ENCODE results near the gene EXOC4.
"Not testable (repeated sequence)": the region's sequence is repeated elsewhere in the genome, so short reads cannot be mapped to it uniquely, and the experiment has no call there.

Gene EXOC4

GRCh38 chr7:133313575-133313974 lies 60.7 kb downstream of the EXOC4 start:
- no peak overlapping the region for H3K4me3 ChIP-seq (ENCODE audit: low read depth, low read length)

DNA sequence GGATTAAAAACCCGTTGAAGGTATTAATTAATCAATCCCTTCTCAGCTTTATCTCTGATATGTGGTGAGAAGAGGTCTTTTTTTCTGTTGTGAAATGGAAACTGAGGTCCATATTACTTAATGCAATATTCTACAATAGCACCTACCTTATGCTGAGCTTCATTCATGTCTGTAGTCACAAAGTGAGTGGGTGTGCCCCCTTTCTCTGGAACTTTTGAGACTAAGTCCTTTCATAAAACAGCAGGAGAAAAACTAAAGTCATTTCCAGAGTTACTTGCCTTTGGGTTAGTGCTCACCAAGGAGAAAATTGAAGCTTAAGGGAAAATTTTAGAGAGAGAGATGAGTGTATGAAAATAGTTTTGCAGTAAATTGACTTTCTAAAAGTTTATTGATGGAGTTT lies 61.2 kb downstream of the EXOC4 start:
- H3K4me3 ChIP-seq (ENCODE audit: low read depth, low read length): no peak overlapping the region

DNA sequence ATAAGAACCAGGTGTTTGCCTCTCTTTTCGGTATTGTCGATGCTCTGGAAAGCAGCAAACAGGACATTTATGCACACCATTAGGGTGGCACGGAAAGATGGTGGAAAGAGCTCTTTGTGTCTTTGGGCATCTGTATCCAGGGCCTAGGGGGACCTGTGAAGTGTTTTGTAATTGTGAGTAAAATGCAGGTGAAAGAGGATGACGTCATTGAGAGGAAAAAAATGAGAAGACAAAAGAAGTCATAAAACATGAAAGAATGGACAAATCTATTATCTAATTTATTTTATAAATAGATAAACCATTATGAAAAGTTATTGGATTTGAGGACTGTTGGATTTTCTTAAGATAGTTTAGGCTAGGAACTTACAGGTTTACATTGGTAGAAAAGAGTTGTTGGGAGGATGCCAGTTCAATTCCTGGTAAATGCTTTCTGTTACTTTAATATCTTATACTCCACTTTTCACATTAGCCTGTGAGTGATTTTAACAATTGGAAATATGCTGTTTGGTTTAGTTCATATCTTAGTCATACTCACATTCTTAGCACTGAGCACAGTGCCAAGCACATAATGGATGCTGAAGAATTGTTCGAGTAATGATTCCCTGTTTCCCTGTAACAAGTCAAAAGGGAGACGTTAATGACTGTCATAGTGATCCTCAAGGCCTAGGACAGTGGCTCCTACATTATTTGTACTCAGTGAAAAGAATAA lies 62.6 kb downstream of the EXOC4 start:
- no peak overlapping the region for H3K4me3 ChIP-seq (ENCODE audit: low read depth, low read length)

GRCh38 chr7:133319842-133320241 lies 67.0 kb downstream of the EXOC4 start:
- H3K4me3 ChIP-seq (ENCODE audit: low read depth, low read length): no peak overlapping the region

DNA sequence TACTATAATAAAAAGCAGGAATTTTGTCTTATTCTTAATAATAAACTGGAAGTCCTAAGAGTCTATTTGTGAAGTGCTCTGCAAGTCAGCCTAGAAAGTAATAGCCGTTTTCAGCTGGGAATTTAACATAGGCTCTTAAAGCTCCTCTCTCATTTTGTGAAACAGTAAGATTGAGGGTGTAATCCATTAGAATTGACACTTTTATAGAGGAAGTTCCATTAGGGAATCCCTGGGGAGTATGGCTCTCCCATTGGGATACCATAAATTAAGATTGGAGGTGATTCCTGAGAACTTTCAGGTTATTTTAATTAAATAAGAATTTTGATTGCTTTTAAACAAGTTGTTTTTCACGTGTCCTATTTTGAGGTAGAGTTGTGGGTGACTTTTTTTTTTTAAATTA lies 68.0 kb downstream of the EXOC4 start:
- H3K4me3 ChIP-seq (ENCODE audit: low read depth, low read length): no peak overlapping the region

DNA sequence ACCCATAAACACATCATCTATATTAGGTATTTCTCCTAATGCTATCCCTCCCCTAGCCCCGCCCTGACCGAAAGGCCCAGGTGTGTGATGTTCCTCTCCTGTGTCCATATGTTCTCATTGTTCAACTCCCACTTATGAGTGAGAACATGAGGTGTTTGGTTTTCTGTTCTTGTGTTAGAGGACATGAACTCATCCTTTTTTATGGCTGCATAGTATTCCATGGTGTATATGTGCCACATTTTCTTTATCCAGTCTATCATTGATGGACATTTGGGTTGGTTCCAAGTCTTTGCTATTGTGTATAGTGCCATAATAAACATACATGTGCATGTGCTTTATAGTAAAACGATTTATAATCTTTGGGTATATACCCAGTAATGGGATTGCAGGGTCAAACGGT lies 68.5 kb downstream of the EXOC4 start:
- H3K4me3 ChIP-seq (ENCODE audit: low read depth, low read length): not testable (repeated sequence)

DNA sequence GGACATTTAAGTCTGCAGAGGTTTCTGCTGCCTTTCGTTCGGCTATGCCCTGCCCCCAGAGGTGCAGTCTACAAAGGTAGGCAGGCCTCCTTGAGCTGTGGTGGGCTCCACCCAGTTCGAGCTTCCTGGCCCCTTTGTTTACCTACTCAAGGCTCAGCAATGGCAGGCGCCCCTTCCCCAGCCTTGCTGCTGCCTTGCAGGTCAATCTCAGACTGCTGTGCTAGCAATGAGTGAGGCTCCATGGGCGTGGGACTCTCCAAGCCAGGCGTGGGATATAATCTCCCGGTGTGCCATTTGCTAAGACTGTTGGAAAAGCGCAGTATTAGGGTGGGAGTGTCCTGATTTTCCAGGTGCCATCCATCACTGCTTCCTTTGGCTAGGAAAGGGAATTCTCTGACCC lies 73.9 kb downstream of the EXOC4 start:
- not testable (repeated sequence) for H3K4me3 ChIP-seq (ENCODE audit: low read depth, low read length)

DNA sequence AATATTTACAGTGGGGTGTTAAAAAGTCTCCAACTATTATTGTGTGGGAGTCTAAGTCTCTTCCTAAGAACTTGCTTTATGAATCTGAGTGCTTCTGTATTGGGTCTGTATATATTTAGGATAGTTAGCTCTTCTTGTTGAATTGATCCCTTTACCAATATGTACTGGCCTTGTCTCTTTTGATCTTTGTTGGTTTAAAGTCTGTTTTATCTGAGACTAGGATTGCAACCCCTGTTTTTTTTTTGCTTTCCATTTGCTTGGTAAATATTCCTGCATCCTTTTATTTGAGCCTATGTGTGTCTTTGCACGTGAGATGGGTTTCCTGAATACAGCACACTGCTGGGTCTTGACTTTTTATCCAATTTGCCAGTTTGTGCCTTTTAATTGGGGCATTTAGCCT lies 75.1 kb downstream of the EXOC4 start:
- not testable (repeated sequence) for H3K4me3 ChIP-seq (ENCODE audit: low read depth, low read length)

GRCh38 chr7:133330085-133330484 lies 77.2 kb downstream of the EXOC4 start:
- no peak overlapping the region for H3K4me3 ChIP-seq (ENCODE audit: low read depth, low read length)

GRCh38 chr7:133331861-133332260 lies 79.0 kb downstream of the EXOC4 start:
- H3K4me3 ChIP-seq (ENCODE audit: low read depth, low read length): no peak overlapping the region

DNA sequence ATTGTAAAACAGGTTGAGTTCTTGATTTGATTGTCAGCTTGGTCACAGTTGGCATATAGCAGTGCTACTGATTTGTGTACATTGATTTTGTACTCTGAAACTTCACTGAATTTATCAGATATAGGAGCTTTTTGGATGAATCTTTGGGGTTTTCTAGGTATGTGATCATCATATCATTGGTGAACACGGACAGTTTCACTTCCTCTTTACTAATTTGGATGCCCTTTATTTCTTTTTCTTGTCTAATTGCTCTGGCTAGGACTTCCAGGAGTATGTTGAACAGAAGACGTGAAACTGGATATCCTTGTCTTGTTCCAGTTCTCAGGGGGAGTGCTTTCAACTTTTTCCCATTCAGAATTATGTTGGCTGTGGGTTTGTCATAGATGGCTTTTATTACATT lies 86.9 kb downstream of the EXOC4 start:
- H3K4me3 ChIP-seq (ENCODE audit: low read depth, low read length): no peak overlapping the region

GRCh38 chr7:133344275-133344674 lies 91.4 kb downstream of the EXOC4 start:
- no peak overlapping the region for H3K4me3 ChIP-seq (ENCODE audit: low read depth, low read length)

DNA sequence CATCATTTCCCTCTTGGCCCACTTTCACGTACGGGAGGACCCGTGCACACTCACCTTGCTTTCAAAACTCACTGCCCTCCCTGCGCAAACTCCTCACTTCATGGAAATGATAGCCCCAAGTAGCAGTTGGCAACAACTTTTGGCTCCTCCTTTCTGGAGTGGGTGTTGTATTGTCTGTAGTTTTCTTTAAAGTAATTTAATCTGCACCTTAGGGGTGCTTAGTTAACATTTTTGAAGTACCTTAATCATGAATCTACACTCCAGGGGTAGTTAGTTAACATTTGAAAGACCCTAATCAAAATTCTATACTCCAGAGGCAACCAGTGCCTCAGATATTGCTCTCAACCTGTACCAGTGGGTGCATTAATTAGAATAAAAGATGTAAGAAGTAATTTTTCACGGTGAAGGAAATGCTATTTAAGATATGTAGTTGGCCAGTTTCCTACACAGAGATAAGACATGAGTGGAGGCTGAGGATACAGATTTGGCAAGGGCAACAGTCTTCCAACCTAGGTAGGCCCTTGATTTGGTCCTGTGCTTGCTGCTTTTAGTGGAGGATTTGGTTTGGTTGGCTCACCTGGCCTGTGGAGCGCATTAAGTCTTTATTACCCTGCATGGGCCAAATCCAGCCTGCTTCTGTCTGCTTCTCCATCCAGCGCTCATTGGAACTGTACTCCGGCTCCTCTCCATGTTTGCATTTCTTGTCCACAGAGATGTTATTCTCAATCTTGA lies 93.0 kb downstream of the EXOC4 start:
- no peak overlapping the region for H3K4me3 ChIP-seq (ENCODE audit: low read depth, low read length)

DNA sequence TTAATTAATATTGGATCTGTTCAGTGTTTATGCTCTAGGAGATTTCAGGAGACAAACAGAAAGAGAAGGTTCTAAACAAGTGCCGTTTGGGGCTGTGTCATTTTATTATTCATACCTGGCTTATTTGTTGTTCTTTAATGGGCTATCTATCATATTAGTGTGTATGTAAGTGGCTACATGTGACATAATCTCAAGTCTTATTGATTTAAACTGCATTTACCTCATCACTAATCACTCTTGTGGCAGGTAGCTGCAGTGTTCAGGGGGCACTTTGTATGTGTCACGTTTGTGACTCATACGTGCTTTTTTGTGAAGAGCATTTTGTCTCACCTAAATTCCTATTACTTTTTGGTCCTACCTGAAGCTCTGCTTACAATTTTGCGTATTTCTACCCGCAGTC lies 95.4 kb downstream of the EXOC4 start:
- H3K4me3 ChIP-seq (ENCODE audit: low read depth, low read length): no peak overlapping the region

DNA sequence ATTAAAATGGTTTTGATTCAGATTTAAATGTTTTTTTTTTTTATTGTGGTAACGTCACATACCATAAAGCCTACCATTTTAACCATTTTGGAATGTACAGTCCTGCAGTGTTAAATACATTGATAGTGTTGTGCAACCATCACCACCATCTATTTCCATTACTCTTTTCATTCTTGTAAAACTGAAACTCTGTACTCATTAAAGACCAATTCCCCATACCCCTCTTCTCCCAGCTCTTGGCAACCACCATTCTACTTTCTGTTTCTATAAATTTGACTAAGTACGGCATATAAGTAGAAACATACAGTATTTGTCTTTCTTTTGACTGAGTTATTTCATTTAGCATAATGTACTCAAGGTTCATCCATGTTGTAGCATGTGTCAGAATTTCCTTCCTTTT lies 96.2 kb downstream of the EXOC4 start:
- H3K4me3 ChIP-seq (ENCODE audit: low read depth, low read length): no peak overlapping the region

DNA sequence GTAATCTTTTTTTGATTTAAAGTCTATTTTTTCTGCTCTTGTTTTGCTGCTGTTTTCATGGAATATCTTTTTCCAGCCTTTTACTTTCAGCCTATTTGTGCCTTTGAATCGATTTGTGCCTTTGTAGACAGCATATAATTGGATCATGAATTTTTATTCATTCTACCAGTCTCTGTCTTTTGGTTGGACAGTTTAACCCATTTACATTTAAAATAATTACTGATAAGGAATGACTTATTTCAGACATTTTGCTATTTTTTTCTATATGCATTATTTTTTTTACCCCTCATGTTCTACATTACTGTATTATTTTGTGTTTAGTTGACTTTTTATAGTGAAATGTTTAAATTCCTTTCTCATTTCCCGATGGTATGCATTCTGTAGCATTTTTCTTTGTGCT lies 99.6 kb downstream of the EXOC4 start:
- H3K4me3 ChIP-seq (ENCODE audit: low read depth, low read length): no peak overlapping the region

- H3K4me3 ChIP-seq (ENCODE audit: low read depth, low read length): no peak overlapping the region
These were observed 100.9 kb downstream of the EXOC4 start for GRCh38 chr7:133353775-133354174.

- no peak overlapping the region for H3K4me3 ChIP-seq (ENCODE audit: low read depth, low read length)
These were observed 101.9 kb downstream of the EXOC4 start for GRCh38 chr7:133354546-133355324.

GRCh38 chr7:133355325-133355708 lies 102.4 kb downstream of the EXOC4 start:
- H3K4me3 ChIP-seq (ENCODE audit: low read depth, low read length): no peak overlapping the region

- H3K4me3 ChIP-seq (ENCODE audit: low read depth, low read length): no peak overlapping the region
These were observed 102.9 kb downstream of the EXOC4 start for GRCh38 chr7:133355822-133356221.

DNA sequence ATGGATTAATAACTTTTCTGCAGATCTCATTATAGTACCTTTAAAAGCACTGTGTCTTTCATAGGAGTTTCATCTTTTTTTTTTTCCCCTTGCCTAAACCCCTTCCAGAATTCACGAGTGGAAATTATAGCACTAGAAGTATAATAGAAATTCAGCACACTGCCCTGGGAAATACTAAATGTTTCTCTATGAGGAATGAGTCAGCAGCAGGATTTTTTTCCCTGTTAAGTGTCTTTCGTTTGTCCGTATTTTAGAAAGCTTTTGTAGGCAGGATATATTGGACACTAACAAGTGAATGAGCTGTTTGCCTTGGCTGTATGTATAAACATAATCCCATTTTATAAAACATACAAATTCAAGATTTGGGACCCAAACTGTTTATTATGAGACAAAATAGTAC lies 105.8 kb downstream of the EXOC4 start:
- H3K4me3 ChIP-seq (ENCODE audit: low read depth, low read length): no peak overlapping the region

- no peak overlapping the region for H3K4me3 ChIP-seq (ENCODE audit: low read depth, low read length)
These were observed 106.6 kb downstream of the EXOC4 start for GRCh38 chr7:133359449-133359848.

Measured in iPS-11a (cell line).